ENCODE results near the gene RPH3AL. TPM values are rescaled to one million over a fixed set of nuclear protein-coding genes. Genes with fewer than 3 reads are reported as not detected.

The RPH3AL gene
- total and polyA plus RNA-seq, 2 of the 8 experiments (the other 6 are each of a cell fraction or from before 2014, with no cell fraction given) = 5.6 to 5.8 TPM

DNA sequence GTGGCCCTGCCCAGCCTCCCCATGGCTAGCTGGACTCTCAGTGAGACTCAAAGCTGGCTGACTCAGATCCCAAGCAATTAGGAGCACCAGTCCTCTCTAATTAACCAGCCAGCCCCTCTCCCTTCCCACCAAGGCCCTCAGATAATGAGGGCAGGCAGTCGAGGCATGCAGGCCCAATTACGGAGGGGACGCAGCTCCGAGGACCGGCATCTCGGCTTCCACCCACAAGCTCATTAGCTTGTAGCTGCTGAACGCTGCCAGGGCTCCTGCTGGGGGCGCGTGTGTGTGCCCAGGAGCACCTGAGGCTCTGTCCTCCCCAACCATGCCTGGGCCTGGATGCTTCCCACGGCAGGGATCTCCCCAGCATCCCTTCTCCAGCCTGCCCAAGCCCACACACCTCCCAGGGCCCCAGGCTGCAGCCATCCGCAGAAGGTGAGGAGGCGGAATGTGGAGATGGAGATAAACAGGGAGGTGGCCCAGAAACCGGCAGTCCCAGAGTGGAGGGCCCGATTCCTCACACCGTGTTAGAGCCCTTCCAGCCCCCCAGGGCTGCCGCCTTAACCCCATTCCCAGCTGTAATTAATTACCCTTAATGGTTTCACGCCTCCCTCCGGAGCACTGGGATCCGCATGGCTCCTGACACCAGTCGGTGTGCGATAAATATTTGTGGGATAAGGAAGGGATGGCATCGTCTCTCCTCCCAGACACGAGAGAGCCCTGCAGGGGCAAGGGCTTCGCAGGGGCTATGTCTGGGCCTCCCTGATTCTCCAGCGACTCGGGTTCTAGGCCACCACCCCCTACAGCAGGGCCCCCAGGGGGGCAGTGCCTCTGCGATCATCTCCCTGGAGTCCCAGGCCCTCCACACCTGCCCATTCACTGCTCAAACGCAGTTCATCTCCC lies 42.2 kb downstream of the RPH3AL start:
- no peak overlapping the region for H4K5ac ChIP-seq (ENCODE audit: insufficient read length, low read depth, low read length)
- H2BK5ac ChIP-seq (ENCODE audit: low read depth, low read length) = peak overlapping the region; percentile 20; the same call in 1 of the 2 replicates
- no peak overlapping the region for H3K23ac ChIP-seq (ENCODE audit: insufficient read length)
- peak overlapping the region; percentile 90; the same call in 1 of the 2 replicates for H2BK12ac ChIP-seq (ENCODE audit: low read depth, low read length)
- no peaks in the 10 kb centered on the region for H3K36me3 ChIP-seq (ENCODE audit: control insufficient read depth in 2 of 4, insufficient read depth in 4 of 4, low read length in 3 of 4)
- no peak overlapping the region for H2AFZ ChIP-seq (ENCODE audit: low read length)
- H3K56ac ChIP-seq (replicated peaks; ENCODE audit: insufficient read length, low read depth, low read length) = no peak overlapping the region
- ChIA-PET POLR2A (ENCODE audit: partially characterized antibody) (interaction anchor here (0.6 to 1.8 kb wide), 4 partner anchors 10 to 353 kb away, joined by 3 to 5 read pairs (median 4); no protein-coding TSS in a partner anchor), CTCF (ENCODE audit: partially characterized antibody) (interaction anchor here (0.6 to 4.4 kb wide), 39 partner anchors 7 to 1653 kb away, joined by 3 to 29 read pairs (median 4); no protein-coding TSS in a partner anchor)
- H2AK5ac ChIP-seq (ENCODE audit: low read depth, low read length) = peak overlapping the region; percentile 2; the same call in 1 of the 2 replicates
- H3K4me3 ChIP-seq (ENCODE audit: extremely low read depth in 1 of 4, insufficient read depth in 2 of 4, low read depth in 3 of 4, low read length in 4 of 4) = no peak overlapping the region
- DNase-seq (ENCODE audit: low read depth in 1 of 2, low spot score in 2 of 2) (no peak), FAIRE-seq (no peak)
- H4K20me1 ChIP-seq (replicated peaks in 1 of 2; ENCODE audit: control insufficient read depth in 1 of 2, insufficient read depth in 2 of 2, low read length in 2 of 2) = no peaks in the 10 kb centered on the region
- TF ChIP-seq POLR2A (IDR thresholded peaks at IDR 0.05; ENCODE audit: control extremely low read depth in 1 of 2, low read depth in 2 of 2, low read length in 2 of 2) (no peak), CTCF (IDR thresholded peaks at IDR 0.05; ENCODE audit: control extremely low read depth in 1 of 3, insufficient read depth in 1 of 3, low read depth in 1 of 3, low read length in 3 of 3) (peak in 1 of 3 experiments; percentile 13; a peak in 1 of 4 replicates)
- peak overlapping the region; percentile 32 for H3K4ac ChIP-seq (replicated peaks; ENCODE audit: insufficient read length, low read depth, low read length)
- no peaks in the 10 kb centered on the region for H3K23me2 ChIP-seq (ENCODE audit: low read depth, low read length)
- WGBS, 2 experiments (ENCODE audit: extremely low coverage in 1 of 2, insufficient coverage in 1 of 2, insufficient read length in 1 of 2, insufficient replicate concordance in 2 of 2, low coverage in 1 of 2, low lambda C conversion rate in 2 of 2, missing lambda C conversion rate in 1 of 2) = 78% methylated on average over 28 of the region's 28 CpGs; no CpG with 5 or more reads in 1 of the 2 experiments
- peak overlapping the region in 1 of 2 experiments; percentile 33; a peak in 3 of 4 replicates for H3K4me2 ChIP-seq (ENCODE audit: insufficient read depth in 1 of 2, low read depth in 2 of 2, low read length in 2 of 2)
- 0 out of 2 replicates have a peak overlapping the region, but pooled peaks have one; percentile 61 for H2BK15ac ChIP-seq (ENCODE audit: low read length)
- H3K9me3 ChIP-seq (ENCODE audit: insufficient read depth in 2 of 2, low read depth in 1 of 2, low read length in 1 of 2) = no peaks in the 10 kb centered on the region
- H2BK120ac ChIP-seq (replicated peaks; ENCODE audit: low read depth, low read length) = no peak overlapping the region
- 0 out of 2 replicates have a peak overlapping the region, but pooled peaks have one; percentile 9 for H2BK20ac ChIP-seq (ENCODE audit: low read length)
- no peak overlapping the region for H3K9ac ChIP-seq (replicated peaks in 1 of 4; ENCODE audit: extremely low read depth in 1 of 4, low read depth in 3 of 4, low read length in 3 of 4)
- H3K27me3 ChIP-seq (replicated peaks in 1 of 4; ENCODE audit: control insufficient read depth in 3 of 4, extremely low read depth in 1 of 4, insufficient read depth in 3 of 4, low read length in 3 of 4) = peaks cover 0 to under 1% (median 0%) of the 10 kb centered on the region in 4 experiments; a peak in 1 of 7 replicates
- H4K91ac ChIP-seq (replicated peaks; ENCODE audit: insufficient read length, low read length) = peak overlapping the region; percentile 56
- H3K18ac ChIP-seq (ENCODE audit: extremely low read depth, low read length) = no peak overlapping the region
- H3K79me1 ChIP-seq (ENCODE audit: low read depth, low read length) = no peaks in the 10 kb centered on the region
- H3K79me2 ChIP-seq (ENCODE audit: control insufficient read depth in 1 of 2, insufficient read depth in 2 of 2, low read length in 2 of 2) = no peaks in the 10 kb centered on the region
- no peak overlapping the region; the same call in 1 of the 2 replicates for H4K8ac ChIP-seq (ENCODE audit: extremely low read depth, insufficient read depth, low read length)
- no peak overlapping the region for H3K27ac ChIP-seq (ENCODE audit: low read depth, low read length)
- H3K14ac ChIP-seq (ENCODE audit: insufficient read length) = no peak overlapping the region
- peaks cover 4 to 21% (median 16%) of the 10 kb centered on the region in 4 experiments for H3K4me1 ChIP-seq (replicated peaks in 1 of 4; ENCODE audit: control insufficient read depth in 3 of 4, insufficient read depth in 4 of 4, low read length in 3 of 4)

Measured in H1 (cell line).